ENCODE measurements around the gene ITPR2. TPM values are rescaled to one million over a fixed set of nuclear protein-coding genes. Genes with fewer than 3 reads are reported as not detected.

ITPR2 gene
- total RNA-seq, 1 experiment from 2014 or later, result 4.0 TPM

- intact Hi-C loops (cut with micrococcal nuclease), result loop anchor here (1.0 to 5.0 kb wide), 3 partner anchors 127 to 433 kb away; no protein-coding TSS in a partner anchor
- no peak overlapping the region for H3K4me2 ChIP-seq (ENCODE audit: low read length)
- ATAC-seq, result peak; percentile 84
Observed at GRCh38 chr12:26704684-26705460, 128.1 kb downstream of the ITPR2 start.

DNA sequence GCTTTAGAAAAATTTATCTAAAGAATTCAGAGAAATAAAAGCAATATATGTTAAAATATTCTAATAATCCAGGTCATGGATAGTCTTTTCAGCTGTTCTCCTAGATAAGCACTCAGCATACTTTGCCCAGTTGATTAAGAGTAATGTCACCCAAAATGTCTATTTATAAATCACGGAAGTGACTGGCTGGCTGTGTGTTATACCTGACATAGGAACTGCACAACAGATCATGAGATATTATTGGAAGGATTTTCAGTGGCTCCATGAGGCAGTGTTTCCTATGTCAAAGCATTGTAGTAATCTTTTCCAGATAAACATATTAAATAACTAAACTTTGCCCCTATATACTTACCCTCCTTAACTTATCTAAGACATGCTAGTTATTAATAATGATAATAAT, 128.8 kb downstream of the ITPR2 start:
- Histone ChIP-seq H3K9me2 (replicated peaks; ENCODE audit: low read length) (no peaks in the 10 kb centered on the region), H3F3A (ENCODE audit: low read length, unreplicated experiment) (no peaks in the 10 kb centered on the region), H3K9me3 (ENCODE audit: low read length) (no peaks in the 10 kb centered on the region), H3K4me3 (ENCODE audit: low read length) (no peak overlapping the region), H3K4me1 (ENCODE audit: insufficient read depth, low read length) (peaks cover 22% of the 10 kb centered on the region), H3K27me3 (ENCODE audit: low read length) (no peaks in the 10 kb centered on the region), H2AFZ (ENCODE audit: low read length) (no peak overlapping the region), H3K4me2 (ENCODE audit: low read length) (no peak overlapping the region), H4K20me1 (ENCODE audit: low read length) (no peaks in the 10 kb centered on the region), H3K9ac (ENCODE audit: low read length) (no peak overlapping the region), H3K36me3 (ENCODE audit: low read depth, low read length) (no peaks in the 10 kb centered on the region), H3K79me2 (ENCODE audit: low read length) (no peaks in the 10 kb centered on the region), H3K27ac (ENCODE audit: low read length) (no peak overlapping the region)
- DNase-seq, result peak; percentile 23
- intact Hi-C loops (cut with micrococcal nuclease), result loop anchor here (5.0 kb wide), 1 partner anchor 432 kb away; no protein-coding TSS in a partner anchor
- POLR2A ChIA-PET (ENCODE audit: unreplicated experiment), result no interaction called here
- CTCF ChIA-PET, result no interaction called here
- TF ChIP-seq EZH2 (IDR thresholded peaks at IDR 0.05; ENCODE audit: low read length, unreplicated experiment) (no peak), EZH2phosphoT487 (IDR thresholded peaks at IDR 0.05; ENCODE audit: borderline replicate concordance, low read length) (no peak), CTCF (conservative IDR thresholded peaks at IDR 0.05; ENCODE audit: low read depth, low read length) (no peak)
- no TSS peak for BruUV-seq (replicated peaks)
- peak; percentile 7; the same call in 1 of the 2 replicates for ATAC-seq

More at GRCh38 chr12:26704684-26705460, 128.1 kb downstream of the ITPR2 start:
- Histone ChIP-seq H2AFZ (ENCODE audit: low read length) (0 out of 2 replicates have a peak overlapping the region, but pooled peaks have one; percentile 4), H3K9me2 (replicated peaks; ENCODE audit: low read length) (no peaks in the 10 kb centered on the region), H3K9ac (ENCODE audit: low read length) (no peak overlapping the region), H3K4me1 (ENCODE audit: insufficient read depth, low read length) (peaks cover 16% of the 10 kb centered on the region), H3K36me3 (ENCODE audit: low read depth, low read length) (no peaks in the 10 kb centered on the region), H4K20me1 (ENCODE audit: low read length) (no peaks in the 10 kb centered on the region), H3K27me3 (ENCODE audit: low read length) (no peaks in the 10 kb centered on the region), H3K4me3 (ENCODE audit: low read length) (no peak overlapping the region), H3F3A (ENCODE audit: low read length, unreplicated experiment) (no peaks in the 10 kb centered on the region), H3K79me2 (ENCODE audit: low read length) (no peaks in the 10 kb centered on the region), H3K9me3 (ENCODE audit: low read length) (no peaks in the 10 kb centered on the region), H3K27ac (ENCODE audit: low read length) (no peak overlapping the region)
- POLR2A ChIA-PET (ENCODE audit: unreplicated experiment), result no interaction called here
- DNase-seq, result peak; percentile 28
- CTCF ChIA-PET, result no interaction called here
- no TSS peak for BruUV-seq (replicated peaks)
- TF ChIP-seq CTCF (conservative IDR thresholded peaks at IDR 0.05; ENCODE audit: low read depth, low read length), result no peak
- TF ChIP-seq EZH2 (IDR thresholded peaks at IDR 0.05; ENCODE audit: low read length, unreplicated experiment), result no peak
- TF ChIP-seq EZH2phosphoT487 (IDR thresholded peaks at IDR 0.05; ENCODE audit: borderline replicate concordance, low read length), result no peak

DNA sequence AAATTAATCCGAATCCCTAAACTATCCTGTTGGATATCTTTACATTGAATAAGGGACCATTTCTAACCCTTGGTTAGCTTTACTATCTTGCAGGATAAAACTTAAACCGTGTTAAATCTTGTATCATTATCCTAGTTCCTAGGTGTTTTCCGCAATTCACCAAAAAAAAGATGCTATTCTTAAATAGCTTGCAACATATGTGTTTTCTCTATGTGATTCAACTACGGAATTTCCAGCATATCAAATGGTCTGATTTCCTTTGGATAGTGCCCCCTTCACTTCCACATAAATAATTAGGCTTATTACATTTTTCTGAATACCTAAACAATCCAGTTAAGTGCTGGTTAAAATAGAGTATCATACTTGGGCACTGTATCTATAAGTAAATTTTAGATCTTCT, 130.3 kb downstream of the ITPR2 start:
- Histone ChIP-seq H3K36me3 (ENCODE audit: low read depth, low read length) (no peaks in the 10 kb centered on the region), H3K79me2 (ENCODE audit: low read length) (no peaks in the 10 kb centered on the region), H2AFZ (ENCODE audit: low read length) (no peak overlapping the region), H3K27me3 (ENCODE audit: low read length) (no peaks in the 10 kb centered on the region), H3K9me2 (replicated peaks; ENCODE audit: low read length) (no peaks in the 10 kb centered on the region), H3F3A (ENCODE audit: low read length, unreplicated experiment) (no peaks in the 10 kb centered on the region), H3K4me3 (ENCODE audit: low read length) (no peak overlapping the region), H3K9me3 (ENCODE audit: low read length) (no peaks in the 10 kb centered on the region), H3K9ac (ENCODE audit: low read length) (no peak overlapping the region), H3K4me2 (ENCODE audit: low read length) (no peak overlapping the region), H3K27ac (ENCODE audit: low read length) (no peak overlapping the region), H3K4me1 (ENCODE audit: insufficient read depth, low read length) (peaks cover 29% of the 10 kb centered on the region), H4K20me1 (ENCODE audit: low read length) (no peaks in the 10 kb centered on the region)
- ATAC-seq, result no peak
- no peak for TF ChIP-seq CTCF (conservative IDR thresholded peaks at IDR 0.05; ENCODE audit: low read depth, low read length)
- TF ChIP-seq EZH2phosphoT487 (IDR thresholded peaks at IDR 0.05; ENCODE audit: borderline replicate concordance, low read length), result no peak
- TF ChIP-seq EZH2 (IDR thresholded peaks at IDR 0.05; ENCODE audit: low read length, unreplicated experiment), result no peak
- BruUV-seq (replicated peaks), result no TSS peak
- intact Hi-C loops (cut with micrococcal nuclease), result loop anchor here (5.0 kb wide), 1 partner anchor 430 kb away; no protein-coding TSS in a partner anchor
- CTCF ChIA-PET, result interaction anchor here (0.7 kb wide), 2 partner anchors 73 to 664 kb away, joined by 5 to 7 read pairs; no protein-coding TSS in a partner anchor
- POLR2A ChIA-PET (ENCODE audit: unreplicated experiment), result no interaction called here
- DNase-seq, result no peak

Data from PC-3 (cell line).